Immature natural killer cell (primary cell): ENCODE measurements around the gene C2orf81. TPM values are rescaled to one million over a fixed set of nuclear protein-coding genes. Genes with fewer than 3 reads are reported as not detected.
"Not testable (repeated sequence)": the region's sequence is repeated elsewhere in the genome, so short reads cannot be mapped to it uniquely, and the experiment has no call there.

Source experiments
- DNase-seq, 3 donors: peaks; one replicate each; pipeline ENCODE4 v3.0.0; 2022; ENCODE audit warnings: mixed read lengths in 1 of 3
- H3K27ac Mint-ChIP-seq, 6 donors: one replicate each; pipeline ENCODE4 v1.8.0; 2020; ENCODE audit warnings: mixed read lengths in 6 of 6, mild to moderate bottlenecking in 5 of 6, inconsistent platforms in 4 of 6, moderate library complexity in 3 of 6
- H3K27me3 Mint-ChIP-seq, 3 donors: one replicate each; pipeline ENCODE4 v1.8.0; 2020 to 2021; ENCODE audit warnings: low read depth in 3 of 3, mild to moderate bottlenecking in 3 of 3, mixed read lengths in 3 of 3, moderate library complexity in 3 of 3, inconsistent platforms in 1 of 3
- H3K36me3 Mint-ChIP-seq, 3 donors: one replicate each; pipeline ENCODE4 v1.8.0; 2020; ENCODE audit warnings: mixed read lengths in 3 of 3, inconsistent platforms in 2 of 3, mild to moderate bottlenecking in 2 of 3
- H3K4me1 Mint-ChIP-seq, 2 donors: one replicate each; pipeline ENCODE4 v1.8.0; 2020; ENCODE audit warnings: inconsistent platforms in 2 of 2, mild to moderate bottlenecking in 2 of 2, mixed read lengths in 2 of 2, moderate library complexity in 1 of 2
- H3K4me3 Mint-ChIP-seq, 5 donors: one replicate each; pipeline ENCODE4 v1.8.0; 2020; ENCODE audit warnings: mild to moderate bottlenecking in 5 of 5, mixed read lengths in 5 of 5, inconsistent platforms in 3 of 5, moderate library complexity in 3 of 5
- H3K9me3 Mint-ChIP-seq, 6 donors: one replicate each; pipeline ENCODE4 v1.8.0; 2020; ENCODE audit warnings: mild to moderate bottlenecking in 6 of 6, mixed read lengths in 6 of 6, inconsistent platforms in 4 of 6, moderate library complexity in 3 of 6
- polyA plus RNA-seq, 3 donors: library from polyadenylated mRNA; unstranded; fragments of 300-500 nt; fragmentation: Illumina TruSeq; gene quantifications; one replicate each; pipeline ENCODE4 v1.2.3, GENCODE V29; 2021

C2orf81 gene
- polyA plus RNA-seq: 1 to 10 TPM in 2 of 3 donors, not detected in 1; 1.6 TPM

GRCh38 chr2:74421221-74421870, at the start of gene C2orf81, which contains the start of gene WDR54:
Gene C2orf81 (minus strand): TSS chr2:74421619. CDS start chr2:74421560, 59 bp downstream.
Gene WDR54 (plus strand): TSS chr2:74421730. CDS start chr2:74422154, 424 bp downstream.
- Mint-ChIP-seq H3K9me3 (no peaks in the 10 kb centered on the region), H3K4me1 (peaks cover 22 to 24% of the 10 kb centered on the region in 2 donors), H3K4me3 (peak within 1 kb of the TSS; percentile 94 to 100 (median 99)), H3K27me3 (peaks cover 6 to 14% (median 13%) of the 10 kb centered on the region in 3 donors), H3K27ac (peak within 1 kb of the TSS; percentile 95 to 99 (median 98)), H3K36me3 (peaks cover 0 to 4% (median 0%) of the 10 kb centered on the region in 3 donors)
- peak; percentile 97 for DNase-seq

- Mint-ChIP-seq H3K27me3 (peaks cover 14 to 27% (median 22%) of the 10 kb centered on the region in 3 donors), H3K27ac (peak overlapping the region; percentile 26 to 91 (median 86)), H3K4me1 (peaks cover 31 to 33% of the 10 kb centered on the region in 2 donors), H3K4me3 (peak overlapping the region; percentile 52 to 78 (median 63))
- not testable (repeated sequence) for DNase-seq, H3K9me3 Mint-ChIP-seq, H3K36me3 Mint-ChIP-seq
Observed at GRCh38 chr2:74470742-74471141, 49.3 kb upstream of the C2orf81 start.

GRCh38 chr2:74464406-74464805, 43.0 kb upstream of the C2orf81 start:
- H3K36me3 Mint-ChIP-seq: no peaks in the 10 kb centered on the region
- no peak for DNase-seq
- peaks cover 11 to 16% (median 13%) of the 10 kb centered on the region in 3 donors for H3K27me3 Mint-ChIP-seq
- H3K4me1 Mint-ChIP-seq: peaks cover 34 to 35% of the 10 kb centered on the region in 2 donors
- H3K27ac Mint-ChIP-seq: peak overlapping the region; percentile 74 to 98 (median 78)
- no peaks in the 10 kb centered on the region for H3K9me3 Mint-ChIP-seq
- peak overlapping the region; percentile 87 to 98 (median 98) for H3K4me3 Mint-ChIP-seq

GRCh38 chr2:74462786-74463105, 41.3 kb upstream of the C2orf81 start:
- Mint-ChIP-seq H3K4me1 (peaks cover 49 to 50% of the 10 kb centered on the region in 2 donors), H3K4me3 (peak overlapping the region in 4 of 5 donors; percentile 16 to 98 (median 80)), H3K27ac (peak overlapping the region in 4 of 6 donors; percentile 44 to 54 (median 50)), H3K36me3 (no peaks in the 10 kb centered on the region), H3K27me3 (peaks cover 19 to 23% (median 20%) of the 10 kb centered on the region in 3 donors), H3K9me3 (no peaks in the 10 kb centered on the region)
- DNase-seq: no peak

GRCh38 chr2:74462054-74462785, 40.8 kb upstream of the C2orf81 start:
- H3K9me3 Mint-ChIP-seq: no peaks in the 10 kb centered on the region
- H3K27me3 Mint-ChIP-seq: peaks cover 23 to 27% (median 24%) of the 10 kb centered on the region in 3 donors
- H3K27ac Mint-ChIP-seq: peak overlapping the region in 1 of 6 donors; percentile 49
- no peak for DNase-seq
- H3K4me3 Mint-ChIP-seq: peak overlapping the region in 1 of 5 donors; percentile 98
- no peaks in the 10 kb centered on the region for H3K36me3 Mint-ChIP-seq
- peaks cover 52 to 54% of the 10 kb centered on the region in 2 donors for H3K4me1 Mint-ChIP-seq

GRCh38 chr2:74461187-74462053, 40.0 kb upstream of the C2orf81 start:
- DNase-seq: no peak
- H3K9me3 Mint-ChIP-seq: no peaks in the 10 kb centered on the region
- H3K36me3 Mint-ChIP-seq: no peaks in the 10 kb centered on the region
- peak overlapping the region in 2 of 6 donors; percentile 13 to 14 for H3K27ac Mint-ChIP-seq
- peaks cover 60 to 62% of the 10 kb centered on the region in 2 donors for H3K4me1 Mint-ChIP-seq
- peaks cover 25 to 33% (median 27%) of the 10 kb centered on the region in 3 donors for H3K27me3 Mint-ChIP-seq
- peak overlapping the region in 1 of 5 donors; percentile 21 for H3K4me3 Mint-ChIP-seq

- Mint-ChIP-seq H3K27me3 (peaks cover 15 to 26% (median 20%) of the 10 kb centered on the region in 3 donors), H3K27ac (peak overlapping the region in 4 of 6 donors; percentile 39 to 68 (median 50)), H3K4me1 (peaks cover 62 to 64% of the 10 kb centered on the region in 2 donors), H3K4me3 (peak overlapping the region; percentile 40 to 99 (median 94))
- H3K9me3 Mint-ChIP-seq, DNase-seq, H3K36me3 Mint-ChIP-seq: not testable (repeated sequence)
Observed at GRCh38 chr2:74460187-74460586, 38.8 kb upstream of the C2orf81 start.

- Mint-ChIP-seq H3K4me3 (peak overlapping the region; percentile 89 to 99 (median 94)), H3K27me3 (peaks cover 20 to 29% (median 23%) of the 10 kb centered on the region in 3 donors), H3K27ac (peak overlapping the region; percentile 87 to 100 (median 99)), H3K4me1 (peaks cover 66 to 69% of the 10 kb centered on the region in 2 donors)
- not testable (repeated sequence) for H3K9me3 Mint-ChIP-seq, DNase-seq, H3K36me3 Mint-ChIP-seq
Observed at GRCh38 chr2:74459503-74460118, 38.2 kb upstream of the C2orf81 start.

- Mint-ChIP-seq H3K27ac (peak overlapping the region; percentile 87 to 100 (median 99)), H3K4me3 (peak overlapping the region; percentile 89 to 99 (median 94)), H3K27me3 (peaks cover 21 to 34% (median 24%) of the 10 kb centered on the region in 3 donors), H3K9me3 (peaks cover 0 to 2% (median 0%) of the 10 kb centered on the region in 6 donors), H3K4me1 (peaks cover 64 to 69% of the 10 kb centered on the region in 2 donors), H3K36me3 (no peaks in the 10 kb centered on the region)
- no peak for DNase-seq
Observed at GRCh38 chr2:74458938-74459363, 37.5 kb upstream of the C2orf81 start.

- Mint-ChIP-seq H3K4me3 (peak within 1 kb of the TSS; percentile 89 to 99 (median 94)), H3K27me3 (peaks cover 21 to 33% (median 24%) of the 10 kb centered on the region in 3 donors), H3K9me3 (peaks cover 0 to 2% (median 0%) of the 10 kb centered on the region in 6 donors), H3K4me1 (peaks cover 62 to 69% of the 10 kb centered on the region in 2 donors), H3K27ac (peak within 1 kb of the TSS; percentile 87 to 100 (median 99)), H3K36me3 (no peaks in the 10 kb centered on the region)
- peak; percentile 100 for DNase-seq
Observed at GRCh38 chr2:74458132-74458937, 36.9 kb upstream of the C2orf81 start, which contains the start of gene WBP1. Gene WBP1 (plus strand): TSS chr2:74458438. CDS start chr2:74458603, 165 bp downstream.

- peaks cover 63 to 69% of the 10 kb centered on the region in 2 donors for H3K4me1 Mint-ChIP-seq
Observed at GRCh38 chr2:74457549-74458131, 36.2 kb upstream of the C2orf81 start.

More at GRCh38 chr2:74457549-74458131, 36.2 kb upstream of the C2orf81 start:
- peaks cover 0 to 2% (median 0%) of the 10 kb centered on the region in 6 donors for H3K9me3 Mint-ChIP-seq
- DNase-seq: peak; percentile 85 to 88 (median 88)
- H3K4me3 Mint-ChIP-seq: peak overlapping the region; percentile 89 to 99 (median 94)
- no peaks in the 10 kb centered on the region for H3K36me3 Mint-ChIP-seq
- peak overlapping the region; percentile 87 to 100 (median 99) for H3K27ac Mint-ChIP-seq
- H3K27me3 Mint-ChIP-seq: peaks cover 23 to 31% (median 24%) of the 10 kb centered on the region in 3 donors
